ENCODE results near the gene KCNIP1. TPM values are rescaled to one million over a fixed set of nuclear protein-coding genes. Genes with fewer than 3 reads are reported as not detected.

KCNIP1 gene
- total RNA-seq, 1 donor from 2014 or later = 0.16 TPM

DNA sequence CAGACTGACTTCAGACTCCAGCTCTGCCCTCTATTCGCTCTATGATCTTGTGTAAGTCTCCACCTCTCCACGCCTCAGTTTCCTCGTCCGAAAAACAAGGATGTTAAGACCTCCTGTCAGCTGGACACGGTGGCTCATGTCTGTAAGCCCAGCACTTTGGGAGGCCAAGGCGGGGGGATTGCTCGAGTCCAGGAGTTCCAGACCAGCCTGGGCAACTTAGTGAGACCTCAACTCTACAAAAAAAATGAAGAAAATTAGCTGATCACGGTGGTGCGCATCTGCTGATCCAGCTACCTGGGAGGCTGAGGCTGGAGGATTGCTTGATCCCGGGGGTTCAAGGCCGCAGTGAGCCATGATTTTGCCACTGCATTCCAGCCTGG, 243.1 kb downstream of the KCNIP1 start:
- H3K4me1 ChIP-seq = peaks cover 82% of the 10 kb centered on the region
- H3K27ac ChIP-seq (replicated peaks) = peak overlapping the region; percentile 91
- no peaks in the 10 kb centered on the region for H3K27me3 ChIP-seq (ENCODE audit: low read depth)
- peak overlapping the region; percentile 57 for H3K4me3 ChIP-seq
- no peaks in the 10 kb centered on the region for H3K9me3 ChIP-seq (replicated peaks)
- TF ChIP-seq, protein P1, sequence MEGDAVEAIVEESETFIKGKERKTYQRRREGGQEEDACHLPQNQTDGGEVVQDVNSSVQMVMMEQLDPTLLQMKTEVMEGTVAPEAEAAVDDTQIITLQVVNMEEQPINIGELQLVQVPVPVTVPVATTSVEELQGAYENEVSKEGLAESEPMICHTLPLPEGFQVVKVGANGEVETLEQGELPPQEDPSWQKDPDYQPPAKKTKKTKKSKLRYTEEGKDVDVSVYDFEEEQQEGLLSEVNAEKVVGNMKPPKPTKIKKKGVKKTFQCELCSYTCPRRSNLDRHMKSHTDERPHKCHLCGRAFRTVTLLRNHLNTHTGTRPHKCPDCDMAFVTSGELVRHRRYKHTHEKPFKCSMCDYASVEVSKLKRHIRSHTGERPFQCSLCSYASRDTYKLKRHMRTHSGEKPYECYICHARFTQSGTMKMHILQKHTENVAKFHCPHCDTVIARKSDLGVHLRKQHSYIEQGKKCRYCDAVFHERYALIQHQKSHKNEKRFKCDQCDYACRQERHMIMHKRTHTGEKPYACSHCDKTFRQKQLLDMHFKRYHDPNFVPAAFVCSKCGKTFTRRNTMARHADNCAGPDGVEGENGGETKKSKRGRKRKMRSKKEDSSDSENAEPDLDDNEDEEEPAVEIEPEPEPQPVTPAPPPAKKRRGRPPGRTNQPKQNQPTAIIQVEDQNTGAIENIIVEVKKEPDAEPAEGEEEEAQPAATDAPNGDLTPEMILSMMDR (IDR thresholded peaks at IDR 0.05; ENCODE audit: borderline replicate concordance) = no peak
- intact Hi-C loops (cut with micrococcal nuclease) = no loop called here
- no peaks in the 10 kb centered on the region for H3K36me3 ChIP-seq
- no peak for DNase-seq

DNA sequence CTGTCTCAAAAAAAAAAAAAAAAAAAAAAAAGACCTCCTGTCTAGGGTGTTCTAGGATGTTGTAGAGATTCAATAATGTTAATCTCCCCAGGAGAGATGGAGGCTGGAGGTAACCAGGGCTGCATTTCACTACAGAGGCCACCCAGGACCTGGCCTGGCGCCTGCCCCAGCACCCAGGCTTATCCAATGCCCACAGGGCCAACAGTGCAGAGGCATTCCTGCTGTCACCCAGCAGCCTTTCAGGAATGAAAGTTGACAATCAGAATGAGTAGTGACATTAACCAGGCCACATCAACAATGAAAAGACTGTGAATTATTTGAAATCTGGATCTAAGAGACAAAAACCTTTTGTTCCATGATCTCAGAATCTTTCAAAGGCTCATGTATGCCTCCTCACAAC, 243.5 kb downstream of the KCNIP1 start:
- Histone ChIP-seq H3K36me3 (no peaks in the 10 kb centered on the region), H3K27me3 (ENCODE audit: low read depth) (no peaks in the 10 kb centered on the region), H3K27ac (replicated peaks) (peak overlapping the region; percentile 91), H3K4me1 (peaks cover 86% of the 10 kb centered on the region), H3K4me3 (peak overlapping the region; percentile 57), H3K9me3 (replicated peaks) (no peaks in the 10 kb centered on the region)
- TF ChIP-seq, protein P1 (IDR thresholded peaks at IDR 0.05; ENCODE audit: borderline replicate concordance) = no peak
- peak; percentile 73 for DNase-seq
- intact Hi-C loops (cut with micrococcal nuclease) = no loop called here

DNA sequence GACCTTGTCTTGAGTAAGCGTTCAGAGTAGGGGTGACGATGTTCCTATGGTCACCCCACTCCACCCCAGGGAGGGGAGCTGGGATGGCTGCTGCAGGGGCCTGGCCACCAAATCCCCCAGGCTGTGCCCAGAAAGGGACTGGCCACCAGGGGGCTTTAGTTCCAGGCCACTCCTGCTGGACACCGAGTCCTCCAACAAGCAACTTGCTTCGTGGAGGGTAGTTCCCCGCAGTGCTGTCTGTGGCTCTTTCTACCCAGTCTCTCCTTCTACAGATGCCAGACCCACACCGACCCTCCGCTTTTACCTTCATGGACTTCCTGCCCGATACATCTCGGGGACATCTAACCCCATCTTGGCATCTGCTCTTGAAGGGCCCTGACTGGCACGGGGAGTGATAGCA, 244.0 kb downstream of the KCNIP1 start:
- Histone ChIP-seq H3K27me3 (ENCODE audit: low read depth) (no peaks in the 10 kb centered on the region), H3K4me1 (peaks cover 91% of the 10 kb centered on the region), H3K4me3 (no peak overlapping the region), H3K9me3 (replicated peaks) (no peaks in the 10 kb centered on the region), H3K36me3 (no peaks in the 10 kb centered on the region), H3K27ac (replicated peaks) (peak overlapping the region; percentile 91)
- no peak for DNase-seq
- intact Hi-C loops (cut with micrococcal nuclease) = no loop called here
- TF ChIP-seq, protein P1 (IDR thresholded peaks at IDR 0.05; ENCODE audit: borderline replicate concordance) = peak; percentile 57

DNA sequence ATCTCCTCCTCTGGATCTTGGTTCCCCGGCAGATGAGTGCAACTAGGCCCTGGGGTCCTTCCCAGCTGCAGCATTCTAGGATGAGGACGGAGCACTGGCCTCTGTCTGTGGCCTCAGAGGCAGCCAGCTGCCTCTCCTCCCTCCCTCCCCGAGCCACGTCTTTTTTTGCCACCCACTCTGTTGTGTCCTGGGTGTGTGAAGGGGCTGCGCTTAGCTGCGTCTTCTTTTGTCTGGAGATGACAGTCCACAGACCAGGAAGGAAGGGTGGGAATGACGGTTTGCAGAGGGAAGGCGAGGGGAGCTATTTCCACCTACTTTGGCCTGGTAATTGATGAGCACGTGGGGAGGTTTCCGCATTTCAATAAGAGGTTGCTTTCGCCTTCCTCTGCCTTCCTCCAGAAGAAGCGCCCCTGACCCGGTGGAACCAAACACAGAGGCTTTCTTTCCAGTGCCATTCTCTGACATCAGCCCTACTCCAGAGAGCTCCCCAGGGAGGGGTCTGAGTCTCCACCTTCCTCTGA, 245.2 kb downstream of the KCNIP1 start:
- H3K4me3 ChIP-seq = no peak overlapping the region
- peaks cover 90% of the 10 kb centered on the region for H3K4me1 ChIP-seq
- TF ChIP-seq, protein P1 (IDR thresholded peaks at IDR 0.05; ENCODE audit: borderline replicate concordance) = no peak
- intact Hi-C loops (cut with micrococcal nuclease) = no loop called here
- peak overlapping the region; percentile 91 for H3K27ac ChIP-seq (replicated peaks)
- no peaks in the 10 kb centered on the region for H3K36me3 ChIP-seq
- no peak for DNase-seq
- H3K27me3 ChIP-seq (ENCODE audit: low read depth) = no peaks in the 10 kb centered on the region
- no peaks in the 10 kb centered on the region for H3K9me3 ChIP-seq (replicated peaks)

DNA sequence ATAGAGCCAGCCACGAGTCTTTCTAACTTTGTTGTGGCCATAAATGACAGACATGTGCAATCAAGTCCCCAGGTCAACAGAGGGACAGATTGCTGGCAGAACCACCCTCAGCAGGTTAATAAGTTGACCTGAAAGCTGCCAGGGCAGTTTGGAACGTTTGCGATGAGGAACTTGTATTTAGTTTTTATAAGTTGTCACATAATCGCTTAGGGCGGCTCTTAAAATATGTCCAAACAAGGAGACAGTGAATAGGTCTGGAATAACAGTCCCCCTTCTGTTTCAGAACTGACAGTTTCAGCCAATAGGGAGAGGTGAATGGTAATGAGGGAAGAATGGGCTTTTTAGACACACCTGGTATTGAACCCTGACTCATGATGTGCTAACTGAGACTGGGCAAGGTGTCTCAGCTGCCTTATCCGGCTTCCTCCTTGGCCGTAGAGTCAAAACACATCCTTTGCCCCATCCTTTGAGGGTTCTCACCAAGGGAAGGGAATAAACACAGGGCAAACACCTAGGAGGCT, 246.2 kb downstream of the KCNIP1 start:
- H3K9me3 ChIP-seq (replicated peaks) = no peaks in the 10 kb centered on the region
- H3K27ac ChIP-seq (replicated peaks) = peak overlapping the region; percentile 91
- H3K4me1 ChIP-seq = peaks cover 80% of the 10 kb centered on the region
- DNase-seq = no peak
- no peaks in the 10 kb centered on the region for H3K36me3 ChIP-seq
- no peak overlapping the region for H3K4me3 ChIP-seq
- intact Hi-C loops (cut with micrococcal nuclease) = no loop called here
- H3K27me3 ChIP-seq (ENCODE audit: low read depth) = no peaks in the 10 kb centered on the region
- TF ChIP-seq, protein P1 (IDR thresholded peaks at IDR 0.05; ENCODE audit: borderline replicate concordance) = no peak

Measured in left ventricle myocardium inferior (tissue), 1 donor.